K562 (cell line): ENCODE measurements around the gene XPC. TPM values are rescaled to one million over a fixed set of nuclear protein-coding genes. Genes with fewer than 3 reads are reported as not detected.

ENCODE experiments used
- E2F5 ChIP-seq: sonication (generic); formaldehyde crosslinking; IDR thresholded peaks from 2 replicates; pipeline ENCODE4 v1.8.0; 2022; ENCODE audit warnings: mild to moderate bottlenecking, missing genetic modification reagents
- EGR1 ChIP-seq: fragments of 450-650 bp; conservative IDR thresholded peaks from 2 replicates; pipeline ENCODE4 v1.6.1; 2017; ENCODE audit warnings: mild to moderate bottlenecking
- GATA2 ChIP-seq: sonication (generic); formaldehyde crosslinking; IDR thresholded peaks from 2 replicates; pipeline ENCODE4 v1.4.0; 2020; ENCODE audit warnings: mild to moderate bottlenecking, missing genetic modification reagents
- GTF2E2 ChIP-seq: fragments of 200-800 bp; sonication (Bioruptor generic); IDR thresholded peaks from 2 replicates; pipeline ENCODE4 v1.6.1; 2016; ENCODE audit warnings: missing genetic modification characterization, missing compliant biosample characterization
- NCOA4 ChIP-seq: fragments of 450-650 bp; IDR thresholded peaks from 2 replicates; pipeline ENCODE4 v1.6.1; 2018; ENCODE audit warnings: mild to moderate bottlenecking; ENCODE audit not compliant: partially characterized antibody
- SAFB ChIP-seq: fragments of 200-400 bp; formaldehyde crosslinking; IDR thresholded peaks from 2 replicates; pipeline ENCODE4 v1.6.1; 2017; ENCODE audit warnings: low read depth, low read length, borderline replicate concordance
- SMARCA4 ChIP-seq: fragments of 450-650 bp; IDR thresholded peaks from 2 replicates; pipeline ENCODE4 v1.6.1; 2016
- TEAD4 ChIP-seq, 2 experiments: sonication (generic) in 1 of 2; formaldehyde crosslinking in 1 of 2; IDR thresholded peaks; 2 replicates each; pipeline versions ENCODE4 v1.6.1 to v1.8.0; 2012 to 2022; ENCODE audit warnings: borderline replicate concordance in 1 of 2, inconsistent platforms in 1 of 2, low read length in 1 of 2, mild to moderate bottlenecking in 1 of 2, missing genetic modification reagents in 1 of 2
- THAP12 ChIP-seq: fragments of 250-450 bp; sonication (Bioruptor Pico); IDR thresholded peaks from 2 replicates; pipeline ENCODE4 v1.9.0; 2021; ENCODE audit warnings: mild to moderate bottlenecking, inconsistent platforms
- ZNF668 ChIP-seq: fragments of 250-450 bp; sonication (Bioruptor Pico); IDR thresholded peaks from 2 replicates; pipeline ENCODE4 v1.8.0; 2022; ENCODE audit warnings: mild to moderate bottlenecking, inconsistent platforms
- polyA plus RNA-seq, 8 experiments: library from polyadenylated mRNA; depleted of rRNA in 4 of 8; stranded (reverse) in 5 of 8; unstranded in 3 of 8; fragments of >200 nt; fragmentation: Nextera tagmentation in 2 of 8; fragmentation: Illumina TruSeq in 1 of 8; extraction: Ambion mirVana in 2 of 8; extraction: Trizol in 1 of 8; gene quantifications; 2 replicates each; pipeline versions ENCODE4 v1.2.1 to v1.2.3, GENCODE V29; 2011 to 2014; ENCODE audit warnings: inconsistent platforms in 1 of 8, missing spikeins in 1 of 8
- total RNA-seq, 7 experiments: library from RNA; depleted of rRNA in 6 of 7; stranded (reverse); fragments of >200 nt in 6 of 7; fragmentation: Illumina TruSeq in 2 of 7; extraction: Trizol in 2 of 7; gene quantifications; 2 replicates each; pipeline versions ENCODE4 v1.2.1 to v1.2.3, GENCODE V29; 2011 to 2021; ENCODE audit warnings: low replicate concordance in 1 of 7
- TF ChIP-seq, protein P1 (sequence below), 3 experiments: IDR thresholded peaks in 2 of 3; conservative IDR thresholded peaks in 1 of 3; 2 replicates each; pipeline ENCODE4 v1.5.1; 2011 to 2012; ENCODE audit warnings: low read length in 3 of 3, mild to moderate bottlenecking in 3 of 3, control low read depth in 2 of 3, improper control_type of control experiment in 1 of 3, inconsistent platforms in 1 of 3, low read depth in 1 of 3, mixed read lengths in 1 of 3, moderate library complexity in 1 of 3; ENCODE audit not compliant: insufficient read depth in 2 of 3
- TF ChIP-seq, protein P2 (sequence below): fragments of 450-650 bp; IDR thresholded peaks from 2 replicates; pipeline ENCODE4 v1.6.1; 2016; ENCODE audit warnings: low read depth

The XPC gene
- total and polyA plus RNA-seq, 9 of the 15 experiments (the other 6 are each of a cell fraction or from before 2014, with no cell fraction given) = 3.8 to 54.7 (median 41.3) TPM

GRCh38 chr3:14126017-14126886 lies 52.1 kb downstream of the XPC start (continued):
- TF ChIP-seq, protein P1, sequence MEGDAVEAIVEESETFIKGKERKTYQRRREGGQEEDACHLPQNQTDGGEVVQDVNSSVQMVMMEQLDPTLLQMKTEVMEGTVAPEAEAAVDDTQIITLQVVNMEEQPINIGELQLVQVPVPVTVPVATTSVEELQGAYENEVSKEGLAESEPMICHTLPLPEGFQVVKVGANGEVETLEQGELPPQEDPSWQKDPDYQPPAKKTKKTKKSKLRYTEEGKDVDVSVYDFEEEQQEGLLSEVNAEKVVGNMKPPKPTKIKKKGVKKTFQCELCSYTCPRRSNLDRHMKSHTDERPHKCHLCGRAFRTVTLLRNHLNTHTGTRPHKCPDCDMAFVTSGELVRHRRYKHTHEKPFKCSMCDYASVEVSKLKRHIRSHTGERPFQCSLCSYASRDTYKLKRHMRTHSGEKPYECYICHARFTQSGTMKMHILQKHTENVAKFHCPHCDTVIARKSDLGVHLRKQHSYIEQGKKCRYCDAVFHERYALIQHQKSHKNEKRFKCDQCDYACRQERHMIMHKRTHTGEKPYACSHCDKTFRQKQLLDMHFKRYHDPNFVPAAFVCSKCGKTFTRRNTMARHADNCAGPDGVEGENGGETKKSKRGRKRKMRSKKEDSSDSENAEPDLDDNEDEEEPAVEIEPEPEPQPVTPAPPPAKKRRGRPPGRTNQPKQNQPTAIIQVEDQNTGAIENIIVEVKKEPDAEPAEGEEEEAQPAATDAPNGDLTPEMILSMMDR (IDR thresholded peaks at IDR 0.05 in 2 of 3, conservative IDR thresholded peaks at IDR 0.05 in 1 of 3; ENCODE audit: insufficient read depth in 2 of 3, low read depth in 1 of 3, low read length in 3 of 3) = 0 out of 6 replicates have a peak, but pooled peaks of 1 of the 3 experiments have one; percentile 0
- TF ChIP-seq TEAD4 (IDR thresholded peaks at IDR 0.05; ENCODE audit: low read length) = no peak
- 0 out of 2 replicates have a peak, but pooled peaks have one; percentile 34 for TF ChIP-seq TEAD4 (CRISPR knock-in tag; IDR thresholded peaks at IDR 0.05; ENCODE audit: borderline replicate concordance)
- peak; percentile 25; the same call in 1 of the 2 replicates for TF ChIP-seq THAP12 (CRISPR knock-in tag)
- no peak for TF ChIP-seq NCOA4
- 0 out of 2 replicates have a peak, but pooled peaks have one; percentile 16 for TF ChIP-seq GATA2
- TF ChIP-seq E2F5 (CRISPR knock-in tag) = 0 out of 2 replicates have a peak, but pooled peaks have one; percentile 52
- TF ChIP-seq GTF2E2 (tag) = 0 out of 2 replicates have a peak, but pooled peaks have one; percentile 8
- no peak for TF ChIP-seq ZNF668 (CRISPR knock-in tag)
- peak; percentile 31; the same call in 1 of the 2 replicates for TF ChIP-seq EGR1
- 0 out of 2 replicates have a peak, but pooled peaks have one; percentile 3 for TF ChIP-seq SMARCA4
- TF ChIP-seq, protein P2, sequence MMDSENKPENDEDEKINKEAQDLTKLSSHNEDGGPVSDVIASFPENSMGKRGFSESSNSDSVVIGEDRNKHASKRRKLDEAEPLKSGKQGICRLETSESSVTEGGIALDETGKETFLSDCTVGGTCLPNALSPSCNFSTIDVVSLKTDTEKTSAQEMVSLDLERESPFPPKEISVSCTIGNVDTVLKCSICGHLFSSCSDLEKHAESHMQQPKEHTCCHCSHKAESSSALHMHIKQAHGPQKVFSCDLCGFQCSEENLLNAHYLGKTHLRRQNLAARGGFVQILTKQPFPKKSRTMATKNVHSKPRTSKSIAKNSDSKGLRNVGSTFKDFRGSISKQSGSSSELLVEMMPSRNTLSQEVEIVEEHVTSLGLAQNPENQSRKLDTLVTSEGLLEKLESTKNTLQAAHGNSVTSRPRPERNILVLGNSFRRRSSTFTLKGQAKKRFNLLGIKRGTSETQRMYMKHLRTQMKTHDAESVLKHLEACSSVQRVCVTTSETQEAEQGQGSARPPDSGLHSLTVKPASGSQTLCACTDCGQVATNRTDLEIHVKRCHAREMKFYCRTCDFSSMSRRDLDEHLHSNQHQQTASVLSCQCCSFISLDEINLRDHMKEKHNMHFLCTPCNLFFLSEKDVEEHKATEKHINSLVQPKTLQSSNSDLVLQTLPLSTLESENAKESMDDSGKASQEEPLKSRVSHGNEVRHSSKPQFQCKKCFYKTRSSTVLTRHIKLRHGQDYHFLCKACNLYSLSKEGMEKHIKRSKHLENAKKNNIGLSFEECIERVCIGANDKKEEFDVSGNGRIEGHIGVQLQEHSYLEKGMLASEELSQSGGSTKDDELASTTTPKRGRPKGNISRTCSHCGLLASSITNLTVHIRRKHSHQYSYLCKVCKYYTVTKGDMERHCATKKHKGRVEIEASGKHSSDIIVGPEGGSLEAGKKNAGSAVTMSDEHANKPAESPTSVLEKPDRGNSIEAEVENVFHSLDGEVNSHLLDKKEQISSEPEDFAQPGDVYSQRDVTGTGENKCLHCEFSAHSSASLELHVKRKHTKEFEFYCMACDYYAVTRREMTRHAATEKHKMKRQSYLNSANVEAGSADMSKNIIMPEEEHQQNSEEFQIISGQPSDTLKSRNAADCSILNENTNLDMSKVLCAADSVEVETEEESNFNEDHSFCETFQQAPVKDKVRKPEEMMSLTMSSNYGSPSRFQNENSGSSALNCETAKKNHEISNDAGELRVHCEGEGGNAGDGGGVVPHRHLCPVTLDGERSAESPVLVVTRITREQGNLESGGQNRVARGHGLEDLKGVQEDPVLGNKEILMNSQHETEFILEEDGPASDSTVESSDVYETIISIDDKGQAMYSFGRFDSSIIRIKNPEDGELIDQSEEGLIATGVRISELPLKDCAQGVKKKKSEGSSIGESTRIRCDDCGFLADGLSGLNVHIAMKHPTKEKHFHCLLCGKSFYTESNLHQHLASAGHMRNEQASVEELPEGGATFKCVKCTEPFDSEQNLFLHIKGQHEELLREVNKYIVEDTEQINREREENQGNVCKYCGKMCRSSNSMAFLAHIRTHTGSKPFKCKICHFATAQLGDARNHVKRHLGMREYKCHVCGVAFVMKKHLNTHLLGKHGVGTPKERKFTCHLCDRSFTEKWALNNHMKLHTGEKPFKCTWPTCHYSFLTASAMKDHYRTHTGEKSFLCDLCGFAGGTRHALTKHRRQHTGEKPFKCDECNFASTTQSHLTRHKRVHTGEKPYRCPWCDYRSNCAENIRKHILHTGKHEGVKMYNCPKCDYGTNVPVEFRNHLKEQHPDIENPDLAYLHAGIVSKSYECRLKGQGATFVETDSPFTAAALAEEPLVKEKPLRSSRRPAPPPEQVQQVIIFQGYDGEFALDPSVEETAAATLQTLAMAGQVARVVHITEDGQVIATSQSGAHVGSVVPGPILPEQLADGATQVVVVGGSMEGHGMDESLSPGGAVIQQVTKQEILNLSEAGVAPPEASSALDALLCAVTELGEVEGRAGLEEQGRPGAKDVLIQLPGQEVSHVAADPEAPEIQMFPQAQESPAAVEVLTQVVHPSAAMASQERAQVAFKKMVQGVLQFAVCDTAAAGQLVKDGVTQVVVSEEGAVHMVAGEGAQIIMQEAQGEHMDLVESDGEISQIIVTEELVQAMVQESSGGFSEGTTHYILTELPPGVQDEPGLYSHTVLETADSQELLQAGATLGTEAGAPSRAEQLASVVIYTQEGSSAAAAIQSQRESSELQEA = no peak
- no peak for TF ChIP-seq SAFB
